ENCODE measurements around the gene MORF4L1. TPM values are rescaled to one million over a fixed set of nuclear protein-coding genes. Genes with fewer than 3 reads are reported as not detected.
A peak's percentile ranks its signal among the peaks of the same experiment; 100 is the strongest.

The MORF4L1 gene
- total RNA-seq, 4 donors from 2014 or later: 371 to 476 (median 392) TPM

- H3K36me3 ChIP-seq: peaks cover 16 to 78% (median 49%) of the 10 kb centered on the region in 4 donors
- DNase-seq (ENCODE audit: extremely low spot score): no peak
- no peaks in the 10 kb centered on the region for H3K9me3 ChIP-seq
- TF ChIP-seq EP300 (IDR thresholded peaks at IDR 0.05) (no peak), POLR2A (IDR thresholded peaks at IDR 0.05; ENCODE audit: low read depth) (no peak), POLR2AphosphoS5 (IDR thresholded peaks at IDR 0.05) (no peak), CTCF (IDR thresholded peaks at IDR 0.05) (no peak)
- intact Hi-C loops (cut with DNase I): no loop called here
- WGBS: 70% methylated on average over 4 of the region's 4 CpGs
- no peaks in the 10 kb centered on the region for H3K27me3 ChIP-seq
- peaks cover 23 to 57% (median 51%) of the 10 kb centered on the region in 4 donors for H3K4me1 ChIP-seq
- H3K27ac ChIP-seq (replicated peaks in 1 of 4): peak overlapping the region; percentile 58 to 70 (median 60)
- no peak overlapping the region for H3K4me3 ChIP-seq
Observed at GRCh38 chr15:78916088-78916487, 43.4 kb downstream of the MORF4L1 start.

- intact Hi-C loops (cut with DNase I): no loop called here
- TF ChIP-seq POLR2AphosphoS5 (IDR thresholded peaks at IDR 0.05) (no peak), CTCF (IDR thresholded peaks at IDR 0.05) (no peak), POLR2A (IDR thresholded peaks at IDR 0.05; ENCODE audit: low read depth) (no peak), EP300 (IDR thresholded peaks at IDR 0.05) (no peak)
- H3K4me3 ChIP-seq: no peak overlapping the region
- H3K36me3 ChIP-seq: peaks cover 34 to 78% (median 52%) of the 10 kb centered on the region in 4 donors
- H3K27ac ChIP-seq (replicated peaks in 1 of 4): peak overlapping the region; percentile 38 to 70 (median 60)
- WGBS: 76% methylated on average over 4 of the region's 4 CpGs
- no peaks in the 10 kb centered on the region for H3K27me3 ChIP-seq
- peaks cover 23 to 55% (median 51%) of the 10 kb centered on the region in 4 donors for H3K4me1 ChIP-seq
- H3K9me3 ChIP-seq: no peaks in the 10 kb centered on the region
- no peak for DNase-seq (ENCODE audit: extremely low spot score)
Observed at GRCh38 chr15:78917888-78918287, 45.2 kb downstream of the MORF4L1 start.

GRCh38 chr15:78921517-78921916, 48.8 kb downstream of the MORF4L1 start:
- Histone ChIP-seq H3K27ac (replicated peaks in 1 of 4) (no peak overlapping the region), H3K27me3 (no peaks in the 10 kb centered on the region), H3K4me3 (no peak overlapping the region), H3K4me1 (peaks cover 3 to 20% (median 17%) of the 10 kb centered on the region in 4 donors), H3K9me3 (no peaks in the 10 kb centered on the region), H3K36me3 (peaks cover 45 to 90% (median 81%) of the 10 kb centered on the region in 4 donors)
- no peak for DNase-seq (ENCODE audit: extremely low spot score)
- TF ChIP-seq POLR2AphosphoS5 (IDR thresholded peaks at IDR 0.05) (no peak), EP300 (IDR thresholded peaks at IDR 0.05) (no peak), POLR2A (IDR thresholded peaks at IDR 0.05; ENCODE audit: low read depth) (no peak), CTCF (IDR thresholded peaks at IDR 0.05) (no peak)
- intact Hi-C loops (cut with DNase I): no loop called here
- 82% methylated on average over 6 of the region's 6 CpGs for WGBS

GRCh38 chr15:78921940-78922339, 49.2 kb downstream of the MORF4L1 start:
- no peak for DNase-seq (ENCODE audit: extremely low spot score)
- WGBS: 89% methylated on average over 14 of the region's 14 CpGs
- H3K27me3 ChIP-seq: no peaks in the 10 kb centered on the region
- H3K27ac ChIP-seq (replicated peaks in 1 of 4): no peak overlapping the region
- peaks cover 3 to 16% (median 13%) of the 10 kb centered on the region in 4 donors for H3K4me1 ChIP-seq
- peaks cover 45 to 94% (median 84%) of the 10 kb centered on the region in 4 donors for H3K36me3 ChIP-seq
- intact Hi-C loops (cut with DNase I): no loop called here
- no peak overlapping the region for H3K4me3 ChIP-seq
- no peak for TF ChIP-seq POLR2AphosphoS5 (IDR thresholded peaks at IDR 0.05)
- TF ChIP-seq CTCF (IDR thresholded peaks at IDR 0.05): no peak
- no peak for TF ChIP-seq POLR2A (IDR thresholded peaks at IDR 0.05; ENCODE audit: low read depth)
- no peak for TF ChIP-seq EP300 (IDR thresholded peaks at IDR 0.05)
- no peaks in the 10 kb centered on the region for H3K9me3 ChIP-seq

- peaks cover 0 to 10% (median 7%) of the 10 kb centered on the region in 4 donors for H3K4me1 ChIP-seq
- no peak overlapping the region for H3K4me3 ChIP-seq
- TF ChIP-seq EP300 (IDR thresholded peaks at IDR 0.05) (no peak), POLR2AphosphoS5 (IDR thresholded peaks at IDR 0.05) (no peak), CTCF (IDR thresholded peaks at IDR 0.05) (no peak), POLR2A (IDR thresholded peaks at IDR 0.05; ENCODE audit: low read depth) (no peak)
- no peak for DNase-seq (ENCODE audit: extremely low spot score)
- H3K27me3 ChIP-seq: no peaks in the 10 kb centered on the region
- H3K36me3 ChIP-seq: peaks cover 45 to 99% (median 89%) of the 10 kb centered on the region in 4 donors
- no peak overlapping the region for H3K27ac ChIP-seq (replicated peaks in 1 of 4)
- no peaks in the 10 kb centered on the region for H3K9me3 ChIP-seq
- 88% methylated on average over 7 of the region's 7 CpGs for WGBS
- intact Hi-C loops (cut with DNase I): no loop called here
Observed at GRCh38 chr15:78922527-78922926, 49.8 kb downstream of the MORF4L1 start.
